ENCODE results near the gene LRWD1.
"Not testable (repeated sequence)": the region's sequence is repeated elsewhere in the genome, so short reads cannot be mapped to it uniquely, and the experiment has no call there.

The LRWD1 gene

GRCh38 chr7:102515889-102516288 is 51.1 kb downstream of the LRWD1 start:
- H3K4me1 Mint-ChIP-seq (ENCODE audit: low read depth); H3K27ac Mint-ChIP-seq; H3K36me3 Mint-ChIP-seq (ENCODE audit: low read depth); H3K4me3 Mint-ChIP-seq; H3K9me3 Mint-ChIP-seq; H3K27me3 Mint-ChIP-seq (ENCODE audit: low read depth): not testable (repeated sequence)

GRCh38 chr7:102516951-102517350 is 52.2 kb downstream of the LRWD1 start:
- H3K4me1 Mint-ChIP-seq (ENCODE audit: low read depth); H3K27me3 Mint-ChIP-seq (ENCODE audit: low read depth); H3K27ac Mint-ChIP-seq; H3K4me3 Mint-ChIP-seq; H3K9me3 Mint-ChIP-seq; H3K36me3 Mint-ChIP-seq (ENCODE audit: low read depth): not testable (repeated sequence)

DNA sequence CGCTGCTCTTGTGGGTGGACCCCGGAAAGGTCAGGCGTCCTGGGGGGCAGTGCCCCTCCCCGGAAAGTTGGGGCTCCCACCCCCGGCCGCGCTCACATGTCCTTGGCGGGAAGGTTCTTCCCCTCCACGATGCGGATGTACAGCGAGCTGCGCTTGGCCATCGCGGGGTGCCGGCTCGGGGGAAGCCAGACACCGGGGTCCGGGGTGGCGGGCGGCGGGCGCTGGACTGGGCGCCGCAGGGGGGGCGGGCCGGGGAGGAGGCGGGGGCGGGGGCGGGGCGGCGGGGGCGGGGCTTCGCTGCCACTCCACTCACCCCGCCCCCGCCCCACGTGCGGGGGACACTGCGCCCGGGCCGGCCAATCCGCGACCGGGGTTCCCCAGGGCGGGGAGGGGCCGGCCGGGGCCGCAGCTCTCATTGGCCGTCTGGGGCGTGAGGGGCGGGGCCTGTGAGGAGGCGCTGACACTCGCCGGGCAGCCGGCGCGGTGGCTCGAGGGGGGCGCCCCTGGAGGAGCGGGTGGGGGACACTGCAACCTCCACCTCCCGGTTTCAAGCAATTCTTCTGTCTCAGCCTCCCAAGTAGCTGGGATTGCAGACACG is 52.9 kb downstream of the LRWD1 start, which contains the start of gene RASA4B:
RASA4B (minus strand) TSS at position 228 of the 598 bp plus-strand sequence; CDS start at position 161, 67 bp downstream.
- peak within 1 kb of the TSS; percentile 57 for H3K4me3 Mint-ChIP-seq
- not testable (repeated sequence) for H3K27ac Mint-ChIP-seq; H3K4me1 Mint-ChIP-seq (ENCODE audit: low read depth); H3K27me3 Mint-ChIP-seq (ENCODE audit: low read depth); H3K9me3 Mint-ChIP-seq; H3K36me3 Mint-ChIP-seq (ENCODE audit: low read depth)

DNA sequence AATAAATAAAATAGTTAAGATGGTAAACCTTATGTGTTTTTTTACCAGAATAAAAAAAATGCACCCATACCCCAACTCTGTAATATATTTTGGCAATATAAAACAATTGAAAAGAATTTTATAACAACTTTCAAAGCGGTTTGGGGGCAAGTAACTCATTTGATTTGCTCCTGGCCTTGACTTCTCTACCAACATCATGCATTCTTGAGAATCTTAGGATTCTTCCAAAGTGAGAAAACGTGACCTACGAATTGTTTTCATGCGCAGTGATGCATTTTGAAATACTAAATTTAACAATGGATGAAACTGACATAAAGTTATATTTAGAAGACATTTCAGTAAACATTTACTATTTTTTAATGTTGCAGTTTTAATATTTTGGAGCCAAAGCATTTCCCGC is 56.0 kb downstream of the LRWD1 start:
- not testable (repeated sequence) for H3K4me1 Mint-ChIP-seq (ENCODE audit: low read depth); H3K36me3 Mint-ChIP-seq (ENCODE audit: low read depth); H3K4me3 Mint-ChIP-seq; H3K27ac Mint-ChIP-seq; H3K9me3 Mint-ChIP-seq; H3K27me3 Mint-ChIP-seq (ENCODE audit: low read depth)

Data from T-helper 1 cell treated with Interleukin-12 subunit alpha and Interleukin-12 subunit beta and Interleukin-4 antibody, amounts not matched to agents 30 μg/mL and 1 μg/mL, for 36 hours (primary cell).